C4-2B (cell line): ENCODE results near the gene PDE4B.

Experiments used
- CTCF ChIP-seq: fragments of 450-650 bp; conservative IDR thresholded peaks from 2 replicates; pipeline ENCODE4 v1.5.1; 2017; ENCODE audit warnings: mild to moderate bottlenecking
- ZFX ChIP-seq: fragments of 450-650 bp; IDR thresholded peaks from 2 replicates; pipeline ENCODE4 v1.6.1; 2017

- TF ChIP-seq CTCF (no peak), ZFX (no peak)
These were observed 104.0 kb downstream of the PDE4B start for GRCh38 chr1:65896721-65897120.
